SJCRH30 (cell line): ENCODE results near the gene CTNNA2. TPM values are rescaled to one million over a fixed set of nuclear protein-coding genes. Genes with fewer than 3 reads are reported as not detected.

ENCODE experiments used
- DNase-seq, 2 experiments: peaks; one replicate each; pipeline ENCODE4 v3.0.0-alpha.2; 2015 to 2020
- H3K27ac ChIP-seq: fragments of 250-450 bp; sonication (Bioruptor Pico); 2 replicates; pipeline ENCODE4 v1.5.1; 2020; ENCODE audit warnings: mild to moderate bottlenecking, moderate library complexity
- H3K27me3 ChIP-seq: fragments of 250-450 bp; sonication (Bioruptor Pico); 2 replicates; pipeline ENCODE4 v1.5.1; 2020; ENCODE audit warnings: mild to moderate bottlenecking, moderate library complexity
- H3K36me3 ChIP-seq: fragments of 250-450 bp; sonication (Bioruptor Pico); 2 replicates; pipeline ENCODE4 v1.5.1; 2020; ENCODE audit warnings: mild to moderate bottlenecking, moderate library complexity
- H3K4me1 ChIP-seq: fragments of 250-450 bp; sonication (Bioruptor Pico); 2 replicates; pipeline ENCODE4 v1.5.1; 2020; ENCODE audit warnings: mild to moderate bottlenecking, moderate library complexity
- H3K4me3 ChIP-seq: fragments of 250-450 bp; sonication (Bioruptor Pico); 2 replicates; pipeline ENCODE4 v1.5.1; 2020; ENCODE audit warnings: mild to moderate bottlenecking, moderate library complexity
- H3K9me3 ChIP-seq: fragments of 250-450 bp; sonication (Bioruptor Pico); replicated peaks from 2 replicates; pipeline ENCODE4 v1.5.1; 2020; ENCODE audit warnings: mild to moderate bottlenecking, moderate library complexity
- total RNA-seq: library from RNA; depleted of rRNA; stranded (reverse); fragments of >200 nt; shearing (Covaris generic); gene quantifications from 2 replicates; pipeline ENCODE4 v1.2.3, GENCODE V29; 2014

Gene CTNNA2
- total RNA-seq, 1 experiment from 2014 or later = not detected

- no peaks in the 10 kb centered on the region; the same call in 1 of the 2 replicates for H3K9me3 ChIP-seq
- H3K4me3 ChIP-seq = no peak overlapping the region
- no peaks in the 10 kb centered on the region for H3K36me3 ChIP-seq
- H3K27me3 ChIP-seq = peaks cover 12% of the 10 kb centered on the region
- no peaks in the 10 kb centered on the region for H3K4me1 ChIP-seq
- no peak overlapping the region for H3K27ac ChIP-seq
- DNase-seq = no peak
Observed at GRCh38 chr2:79981316-79981715, 468.5 kb downstream of the CTNNA2 start.

GRCh38 chr2:79982445-79982844 lies 469.6 kb downstream of the CTNNA2 start:
- H3K4me1 ChIP-seq = no peaks in the 10 kb centered on the region
- H3K9me3 ChIP-seq = no peaks in the 10 kb centered on the region; the same call in 1 of the 2 replicates
- no peaks in the 10 kb centered on the region for H3K36me3 ChIP-seq
- H3K27me3 ChIP-seq = peaks cover 12% of the 10 kb centered on the region
- H3K4me3 ChIP-seq = no peak overlapping the region
- DNase-seq = peak; percentile 10 to 42
- H3K27ac ChIP-seq = no peak overlapping the region

GRCh38 chr2:79984476-79984875 lies 471.6 kb downstream of the CTNNA2 start:
- no peaks in the 10 kb centered on the region; the same call in 1 of the 2 replicates for H3K9me3 ChIP-seq
- peaks cover 12% of the 10 kb centered on the region for H3K27me3 ChIP-seq
- no peak overlapping the region for H3K27ac ChIP-seq
- H3K4me3 ChIP-seq = no peak overlapping the region
- no peaks in the 10 kb centered on the region for H3K4me1 ChIP-seq
- H3K36me3 ChIP-seq = no peaks in the 10 kb centered on the region
- no peak for DNase-seq

GRCh38 chr2:79985145-79985544 lies 472.3 kb downstream of the CTNNA2 start:
- Histone ChIP-seq H3K36me3 (no peaks in the 10 kb centered on the region), H3K4me3 (no peak overlapping the region), H3K9me3 (no peaks in the 10 kb centered on the region; the same call in 1 of the 2 replicates), H3K27ac (no peak overlapping the region), H3K4me1 (no peaks in the 10 kb centered on the region), H3K27me3 (peaks cover 12% of the 10 kb centered on the region)
- DNase-seq = no peak

GRCh38 chr2:79985571-79985970 lies 472.7 kb downstream of the CTNNA2 start:
- no peak overlapping the region for H3K4me3 ChIP-seq
- no peaks in the 10 kb centered on the region for H3K36me3 ChIP-seq
- no peaks in the 10 kb centered on the region; the same call in 1 of the 2 replicates for H3K9me3 ChIP-seq
- no peak overlapping the region for H3K27ac ChIP-seq
- H3K4me1 ChIP-seq = no peaks in the 10 kb centered on the region
- no peak for DNase-seq
- H3K27me3 ChIP-seq = peaks cover 10% of the 10 kb centered on the region

- Histone ChIP-seq H3K4me1 (no peaks in the 10 kb centered on the region), H3K27ac (no peak overlapping the region), H3K9me3 (no peaks in the 10 kb centered on the region), H3K36me3 (no peaks in the 10 kb centered on the region), H3K4me3 (no peak overlapping the region), H3K27me3 (peaks cover 3% of the 10 kb centered on the region; the same call in 1 of the 2 replicates)
- DNase-seq = no peak
Observed at GRCh38 chr2:79993144-79993543, 480.3 kb downstream of the CTNNA2 start.

- Histone ChIP-seq H3K27me3 (peaks cover 3% of the 10 kb centered on the region; the same call in 1 of the 2 replicates), H3K4me3 (no peak overlapping the region), H3K27ac (no peak overlapping the region), H3K4me1 (no peaks in the 10 kb centered on the region), H3K36me3 (no peaks in the 10 kb centered on the region), H3K9me3 (no peaks in the 10 kb centered on the region)
- DNase-seq = no peak
Observed at GRCh38 chr2:79994161-79994560, 481.3 kb downstream of the CTNNA2 start.

GRCh38 chr2:79994965-79995364 lies 482.1 kb downstream of the CTNNA2 start:
- Histone ChIP-seq H3K4me3 (no peak overlapping the region), H3K36me3 (no peaks in the 10 kb centered on the region), H3K4me1 (no peaks in the 10 kb centered on the region), H3K27ac (no peak overlapping the region), H3K27me3 (peaks cover 3% of the 10 kb centered on the region; the same call in 1 of the 2 replicates), H3K9me3 (no peaks in the 10 kb centered on the region)
- no peak for DNase-seq

- Histone ChIP-seq H3K36me3 (no peaks in the 10 kb centered on the region), H3K4me1 (no peaks in the 10 kb centered on the region), H3K27ac (no peak overlapping the region), H3K9me3 (no peaks in the 10 kb centered on the region), H3K4me3 (no peak overlapping the region), H3K27me3 (peaks cover 2% of the 10 kb centered on the region; the same call in 1 of the 2 replicates)
- DNase-seq = no peak
Observed at GRCh38 chr2:79996709-79997108, 483.9 kb downstream of the CTNNA2 start.

- H3K4me3 ChIP-seq = no peak overlapping the region
- no peak for DNase-seq
- no peaks in the 10 kb centered on the region for H3K27me3 ChIP-seq
- no peaks in the 10 kb centered on the region for H3K9me3 ChIP-seq
- H3K4me1 ChIP-seq = no peaks in the 10 kb centered on the region
- H3K27ac ChIP-seq = no peak overlapping the region
- H3K36me3 ChIP-seq = no peaks in the 10 kb centered on the region
Observed at GRCh38 chr2:80001701-80002101, 488.9 kb downstream of the CTNNA2 start.

GRCh38 chr2:80002112-80002511 lies 489.3 kb downstream of the CTNNA2 start:
- Histone ChIP-seq H3K27me3 (no peaks in the 10 kb centered on the region), H3K4me3 (no peak overlapping the region), H3K36me3 (no peaks in the 10 kb centered on the region), H3K4me1 (no peaks in the 10 kb centered on the region), H3K9me3 (no peaks in the 10 kb centered on the region), H3K27ac (no peak overlapping the region)
- DNase-seq = no peak

GRCh38 chr2:80002568-80003157 lies 489.8 kb downstream of the CTNNA2 start:
- no peak for DNase-seq
- Histone ChIP-seq H3K27me3 (no peaks in the 10 kb centered on the region), H3K9me3 (no peaks in the 10 kb centered on the region), H3K36me3 (no peaks in the 10 kb centered on the region), H3K4me3 (no peak overlapping the region), H3K4me1 (no peaks in the 10 kb centered on the region), H3K27ac (no peak overlapping the region)

- no peaks in the 10 kb centered on the region for H3K36me3 ChIP-seq
- no peak for DNase-seq
- no peaks in the 10 kb centered on the region for H3K9me3 ChIP-seq
- H3K27me3 ChIP-seq = no peaks in the 10 kb centered on the region
- no peak overlapping the region for H3K27ac ChIP-seq
- H3K4me1 ChIP-seq = no peaks in the 10 kb centered on the region
- H3K4me3 ChIP-seq = no peak overlapping the region
Observed at GRCh38 chr2:80007777-80008503, 495.1 kb downstream of the CTNNA2 start.

- DNase-seq = no peak
- H3K36me3 ChIP-seq = no peaks in the 10 kb centered on the region
- no peak overlapping the region for H3K27ac ChIP-seq
- H3K4me3 ChIP-seq = no peak overlapping the region
- no peaks in the 10 kb centered on the region for H3K9me3 ChIP-seq
- H3K27me3 ChIP-seq = no peaks in the 10 kb centered on the region
- no peaks in the 10 kb centered on the region for H3K4me1 ChIP-seq
Observed at GRCh38 chr2:80008596-80008995, 495.7 kb downstream of the CTNNA2 start.

GRCh38 chr2:80009211-80009610 lies 496.4 kb downstream of the CTNNA2 start:
- Histone ChIP-seq H3K4me1 (no peaks in the 10 kb centered on the region), H3K9me3 (no peaks in the 10 kb centered on the region), H3K4me3 (no peak overlapping the region), H3K27ac (no peak overlapping the region), H3K36me3 (no peaks in the 10 kb centered on the region), H3K27me3 (no peaks in the 10 kb centered on the region)
- no peak for DNase-seq
